Pancreas (tissue), 10 donors: ENCODE results near the gene HMGN3. TPM values are rescaled to one million over a fixed set of nuclear protein-coding genes. Genes with fewer than 3 reads are reported as not detected.

Experiments
- ATAC-seq, 4 donors: fragments of 200-7000 bp; cut with Tn5 transposase; one replicate each; pipeline versions ENCODE4 v1.8.0 to v1.9.1; 2020; ENCODE audit warnings: mild to moderate bottlenecking in 4 of 4, moderate library complexity in 4 of 4
- DNase-seq, 6 donors: peaks; one replicate each; pipeline ENCODE4 v3.0.0-alpha.2; 2020
- FAIRE-seq: peaks from 2 replicates; lab custom pipeline; 2012; peaks lifted over from hg19 to GRCh38; lab: Jason Lieb, UNC
- H3K27ac ChIP-seq, 4 donors: fragments of 200-600 bp; sonication (generic); 1 replicate in 3 of 4; 2 replicates in 1 of 4; pipeline versions ENCODE4 v1.5.0 to v1.8.0; 2020
- H3K27me3 ChIP-seq, 4 donors: fragments of 200-600 bp; one replicate each; pipeline ENCODE4 v1.8.0; 2021
- H3K36me3 ChIP-seq, 3 donors: fragments of 200-600 bp; sonication (generic) in 1 of 3; one replicate each; pipeline versions ENCODE4 v1.5.0 to v1.8.0; 2020 to 2021
- H3K4me1 ChIP-seq, 3 donors: fragments of 200-600 bp; one replicate each; pipeline ENCODE4 v1.8.0; 2021
- H3K4me3 ChIP-seq, 4 donors: fragments of 200-600 bp; sonication (generic) in 2 of 4; one replicate each; pipeline versions ENCODE4 v1.5.0 to v1.8.0; 2020 to 2021
- H3K9me3 ChIP-seq, 4 donors: fragments of 200-600 bp; one replicate each; pipeline ENCODE4 v1.8.0; 2021
- WGBS, 2 donors: extraction: QIAGEN DNeasy Blood & Tissue Kit; methylation state at CpG; one replicate each; pipeline ENCODE4 v1.1.7; 2013; 5-methylcytosine and 5-hydroxymethylcytosine counted together
- intact Hi-C, 3 donors: fragments of 100-400 bp; cut with DNase I; formaldehyde crosslinking; loops; one replicate each; pipeline versions ENCODE4 v1.11.1 to v1.14.2; 2022
- polyA plus RNA-seq, 2 donors: library from polyadenylated mRNA; stranded (reverse); fragments of 200-250 nt; gene quantifications; one replicate each; pipeline ENCODE4 v1.2.3, GENCODE V29; 2013
- total RNA-seq, 6 donors: library from RNA; stranded (reverse); fragmentation: NEBNext Ultra II Directional in 4 of 6; extraction: Animal tissue kit (Norgen Biotek cat#: 25700) in 4 of 6; gene quantifications; one replicate each; pipeline versions ENCODE4 v1.2.1 to v1.2.4, GENCODE V29; 2021 to 2023
- TF ChIP-seq, protein P1 (sequence below), 4 donors: fragments of 200-600 bp; sonication (generic) in 3 of 4; IDR thresholded peaks; one replicate each; pipeline versions ENCODE4 v1.5.0 to v1.8.0; 2021; ENCODE audit warnings: antibody characterized with exemption in 4 of 4
- donor health status: healthy with polysubstance abuse.
- donor health status: DM: no; HTN: no; CAD: no; lungs with moderate emphysema.
- donor health status: DM: no; HTN: no; CAD: no.
- donor health status: control.
- donor health status: control.
- donor health status: Bipolar disorder and iron deficiency.
- donor health status: DM: yes; HTN: yes; CAD: no.
- donor health status: DM: no; HTN: no; CAD: no.
- donor health status: DM: no; HTN: no; CAD: no.
- donor health status: DM: yes; HTN: yes; CAD: no.

Gene HMGN3
- total and polyA plus RNA-seq, 8 donors: 19.1 to 134 (median 33.1) TPM

DNA sequence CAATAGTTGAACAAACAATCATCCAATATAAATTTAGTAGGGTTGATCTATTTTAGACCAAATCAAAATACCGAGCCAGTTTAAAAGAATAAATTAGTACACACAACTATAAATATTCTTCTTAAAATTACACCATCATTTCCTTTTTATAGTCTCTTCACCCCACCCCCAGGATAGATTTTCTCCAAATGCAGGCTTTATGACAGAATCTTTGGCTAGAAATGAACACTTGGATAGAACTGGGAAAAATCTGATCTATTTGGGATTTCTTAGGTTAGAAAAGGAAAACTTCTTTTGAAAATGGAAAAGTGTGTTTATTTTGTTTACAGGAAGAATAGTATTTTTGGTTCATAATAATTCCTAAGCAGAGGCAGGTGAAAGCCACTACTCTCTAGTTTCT is 74.6 kb downstream of the HMGN3 start:
- Histone ChIP-seq H3K27me3 (no peaks in the 10 kb centered on the region), H3K36me3 (no peaks in the 10 kb centered on the region), H3K27ac (no peak overlapping the region), H3K4me1 (peaks cover 0 to 9% (median 6%) of the 10 kb centered on the region in 3 donors), H3K9me3 (no peaks in the 10 kb centered on the region), H3K4me3 (no peak overlapping the region)
- DNase-seq: no peak
- TF ChIP-seq, protein P1, sequence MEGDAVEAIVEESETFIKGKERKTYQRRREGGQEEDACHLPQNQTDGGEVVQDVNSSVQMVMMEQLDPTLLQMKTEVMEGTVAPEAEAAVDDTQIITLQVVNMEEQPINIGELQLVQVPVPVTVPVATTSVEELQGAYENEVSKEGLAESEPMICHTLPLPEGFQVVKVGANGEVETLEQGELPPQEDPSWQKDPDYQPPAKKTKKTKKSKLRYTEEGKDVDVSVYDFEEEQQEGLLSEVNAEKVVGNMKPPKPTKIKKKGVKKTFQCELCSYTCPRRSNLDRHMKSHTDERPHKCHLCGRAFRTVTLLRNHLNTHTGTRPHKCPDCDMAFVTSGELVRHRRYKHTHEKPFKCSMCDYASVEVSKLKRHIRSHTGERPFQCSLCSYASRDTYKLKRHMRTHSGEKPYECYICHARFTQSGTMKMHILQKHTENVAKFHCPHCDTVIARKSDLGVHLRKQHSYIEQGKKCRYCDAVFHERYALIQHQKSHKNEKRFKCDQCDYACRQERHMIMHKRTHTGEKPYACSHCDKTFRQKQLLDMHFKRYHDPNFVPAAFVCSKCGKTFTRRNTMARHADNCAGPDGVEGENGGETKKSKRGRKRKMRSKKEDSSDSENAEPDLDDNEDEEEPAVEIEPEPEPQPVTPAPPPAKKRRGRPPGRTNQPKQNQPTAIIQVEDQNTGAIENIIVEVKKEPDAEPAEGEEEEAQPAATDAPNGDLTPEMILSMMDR (IDR thresholded peaks at IDR 0.05): no peak
- intact Hi-C loops: no loop called here
- no peak for FAIRE-seq
- 79 to 89% methylated on average over 1 of the region's 1 CpG for WGBS, 2 donors
- no peak for ATAC-seq

DNA sequence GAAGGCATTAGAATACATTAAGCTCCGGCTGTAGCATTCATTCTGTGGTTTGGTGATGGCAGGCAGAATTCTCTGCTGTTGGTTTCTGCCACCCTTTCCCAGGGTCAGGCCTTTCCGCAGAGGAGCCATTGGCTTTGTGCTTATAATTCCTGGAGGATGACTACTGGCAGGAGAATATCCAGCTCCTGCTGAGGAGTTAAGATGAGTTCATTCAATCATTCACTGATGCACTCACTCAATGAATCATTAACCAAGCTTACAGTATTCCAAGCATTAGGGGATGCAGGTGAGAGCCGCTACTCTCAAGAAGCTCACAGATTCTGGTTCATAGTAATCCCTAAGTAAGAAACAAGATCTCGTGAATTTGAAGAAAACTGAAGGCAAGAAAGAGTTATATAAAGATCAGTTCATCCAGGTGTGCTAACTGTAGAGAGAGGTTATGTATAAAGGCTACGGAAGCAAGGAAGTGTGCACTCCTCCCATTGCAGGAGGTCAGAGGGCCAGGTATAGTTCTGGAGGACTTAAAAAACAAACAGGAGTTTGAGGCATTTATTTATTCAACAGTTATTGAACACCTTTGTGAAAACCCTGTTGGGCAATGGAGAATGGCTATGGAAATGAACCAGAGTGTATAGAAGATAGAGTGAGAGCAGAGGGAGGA is 75.5 kb downstream of the HMGN3 start:
- FAIRE-seq (no peak), ATAC-seq (peak in 2 of 4 donors; percentile 37 to 66), DNase-seq (no peak)
- 77 to 80% methylated on average over 5 of the region's 5 CpGs for WGBS, 2 donors
- Histone ChIP-seq H3K27me3 (no peaks in the 10 kb centered on the region), H3K4me1 (peaks cover 0 to 9% (median 6%) of the 10 kb centered on the region in 3 donors), H3K4me3 (no peak overlapping the region), H3K9me3 (no peaks in the 10 kb centered on the region), H3K36me3 (no peaks in the 10 kb centered on the region), H3K27ac (no peak overlapping the region)
- TF ChIP-seq, protein P1 (IDR thresholded peaks at IDR 0.05): no peak
- intact Hi-C loops: no loop called here

DNA sequence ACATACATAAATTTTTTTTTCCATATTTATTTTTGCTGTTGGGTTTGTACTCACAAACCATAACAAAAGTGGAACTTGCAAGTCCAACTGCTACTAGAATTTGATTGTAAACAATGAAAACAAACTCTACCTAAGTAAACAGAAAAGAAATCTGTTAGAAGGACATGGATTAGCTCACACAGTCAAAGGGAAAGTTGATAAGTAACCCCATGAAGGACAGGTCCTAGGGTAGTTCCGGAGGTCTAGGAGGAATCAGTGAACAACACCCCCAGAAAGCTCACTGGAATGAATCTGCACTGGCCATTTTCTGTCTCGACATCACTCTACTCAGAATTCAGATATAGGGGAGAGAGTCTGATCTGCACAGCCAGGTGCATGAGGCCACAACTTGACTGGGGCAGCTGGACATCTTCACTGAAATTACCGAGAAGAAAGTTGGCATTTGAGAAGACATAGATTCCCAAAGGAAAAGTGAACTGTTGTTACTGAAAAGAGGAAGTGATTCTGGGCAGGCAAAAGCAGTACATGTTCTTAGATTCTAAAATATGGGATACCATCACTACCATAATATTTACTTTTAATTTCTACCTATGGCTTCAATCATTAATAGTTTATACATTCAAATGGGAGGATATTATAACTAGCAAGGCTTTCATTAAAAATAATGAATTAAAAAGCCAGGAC is 76.4 kb downstream of the HMGN3 start:
- FAIRE-seq (no peak), ATAC-seq (peak in 2 of 4 donors; percentile 40 to 41), DNase-seq (no peak)
- H3K27ac ChIP-seq: no peak overlapping the region
- H3K36me3 ChIP-seq: no peaks in the 10 kb centered on the region
- WGBS, 2 donors: 27 to 33% methylated on average over 3 of the region's 3 CpGs
- no peaks in the 10 kb centered on the region for H3K27me3 ChIP-seq
- intact Hi-C loops: no loop called here
- H3K9me3 ChIP-seq: no peaks in the 10 kb centered on the region
- peaks cover 0 to 9% (median 6%) of the 10 kb centered on the region in 3 donors for H3K4me1 ChIP-seq
- TF ChIP-seq, protein P1 (IDR thresholded peaks at IDR 0.05): no peak
- H3K4me3 ChIP-seq: no peak overlapping the region

DNA sequence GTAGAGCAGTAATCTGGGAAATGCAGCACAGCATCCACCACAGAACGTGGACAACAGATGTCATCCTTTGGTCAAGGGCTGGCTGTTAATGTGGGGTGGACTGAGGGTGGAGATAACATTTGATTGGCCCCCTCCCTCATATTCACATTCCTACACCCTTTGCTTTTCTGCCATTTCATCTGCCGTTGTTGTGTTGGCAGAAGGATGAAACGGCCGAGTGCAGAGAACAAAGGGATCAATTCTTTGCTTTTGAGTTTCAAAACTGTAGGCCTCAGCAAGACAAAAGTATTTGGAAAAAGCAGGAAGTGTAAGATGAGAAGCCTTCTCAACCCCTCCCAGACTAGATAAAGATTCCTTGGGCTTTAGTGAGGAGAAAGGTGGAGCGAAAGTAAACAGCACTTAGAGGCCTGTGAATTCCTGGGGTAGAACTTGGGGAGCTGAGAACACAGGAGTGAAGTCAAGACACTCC is 82.2 kb downstream of the HMGN3 start:
- H3K36me3 ChIP-seq: no peaks in the 10 kb centered on the region
- H3K27ac ChIP-seq: no peak overlapping the region
- ATAC-seq (no peak), FAIRE-seq (no peak), DNase-seq (no peak)
- H3K4me3 ChIP-seq: no peak overlapping the region
- H3K4me1 ChIP-seq: peaks cover 0 to under 1% (median 0%) of the 10 kb centered on the region in 3 donors
- TF ChIP-seq, protein P1 (IDR thresholded peaks at IDR 0.05): no peak
- H3K9me3 ChIP-seq: no peaks in the 10 kb centered on the region
- intact Hi-C loops: no loop called here
- WGBS, 2 donors: 64 to 65% methylated on average over 5 of the region's 5 CpGs
- no peaks in the 10 kb centered on the region for H3K27me3 ChIP-seq

Other genes starting within 250 kb of the HMGN3 start
- gene PHIP, start 156.4 kb downstream of the HMGN3 start, total RNA-seq: 10 to 100 TPM in 5 of 6 donors, 1 to 10 TPM in 1; 8.9 to 17.9 (median 11.6) TPM
- 10 to 100 TPM in 1 of 2 donors, 1 to 10 TPM in 1; 8.3 to 11.2 TPM for gene PHIP, start 156.4 kb downstream of the HMGN3 start, polyA plus RNA-seq